HCT116 (cell line): ENCODE data around the gene HERC2. TPM values are rescaled to one million over a fixed set of nuclear protein-coding genes. Genes with fewer than 3 reads are reported as not detected.

Source experiments
- ATAC-seq: fragments of 200-7000 bp; cut with Tn5 transposase; 2 replicates; pipeline ENCODE4 v1.9.1; 2020; ENCODE audit warnings: mild to moderate bottlenecking, moderate library complexity
- BruUV-seq: library from RNA; stranded (reverse); fragments of 400-500 nt; replicated peaks from 2 replicates; lab custom pipeline; 2021; lab: Mats Ljungman, UMichigan
- CTCF ChIA-PET: fragments of 300-600 bp; sonication (Branson Sonifier 250); formaldehyde crosslinking; loops from one replicate; lab custom pipeline; 2021; ENCODE audit warnings: antibody characterized with exemption; lab: Charles Lee
- POLR2A ChIA-PET: fragments of 300-600, 350-600 bp; sonication (Branson Sonifier 250); formaldehyde crosslinking; loops from one replicate; lab custom pipeline; 2021; ENCODE audit warnings: antibody characterized with exemption; lab: Charles Lee
- RAD21 ChIA-PET, 2 experiments: fragments of 300-600 bp; sonication (Branson Sonifier 250); formaldehyde crosslinking; loops; one replicate each; lab custom pipeline; 2023; ENCODE audit warnings: low total read pairs in 2 of 2; ENCODE audit not compliant: uncharacterized antibody in 2 of 2, unreplicated experiment in 2 of 2, low non-redundant PET in 1 of 2; lab: Charles Lee
- DNase-seq: peaks from one replicate; pipeline ENCODE4 v3.0.0-alpha.2; 2010; ENCODE audit warnings: low read depth, low spot score
- H2AFZ ChIP-seq: fragments of 200-600 bp; shearing (Covaris generic), sonication (generic); 2 replicates; pipeline ENCODE4 v1.6.1; 2017; ENCODE audit warnings: low read depth, mixed run types, mixed read lengths, antibody characterized with exemption, low read length; ENCODE audit not compliant: poor library complexity, severe bottlenecking
- H3K27ac ChIP-seq: 2 replicates; pipeline ENCODE4 v1.5.1; 2012; ENCODE audit warnings: low read depth, low read length
- H3K27me3 ChIP-seq: fragments of 200-600 bp; sonication (generic); 2 replicates; pipeline ENCODE4 v1.6.1; 2016; ENCODE audit warnings: mixed run types, low read length, mixed read lengths; ENCODE audit not compliant: insufficient read depth
- H3K36me3 ChIP-seq, 2 experiments: fragments of 200-500 bp in 1 of 2; fragments of 200-600 bp in 1 of 2; sonication (Bioruptor generic) in 1 of 2; sonication (generic) in 1 of 2; 2 replicates each; pipeline versions ENCODE4 v1.5.1 to v1.6.1; 2014 to 2016; ENCODE audit warnings: low read length in 2 of 2, inconsistent platforms in 1 of 2, mixed read lengths in 1 of 2, mixed run types in 1 of 2; ENCODE audit not compliant: insufficient read depth in 2 of 2, control insufficient read depth in 1 of 2
- H3K4me1 ChIP-seq, 2 experiments: fragments of 200-600 bp in 1 of 2; sonication (generic) in 1 of 2; 2 replicates each; pipeline versions ENCODE4 v1.5.1 to v1.6.1; 2012 to 2017; ENCODE audit warnings: low read length in 2 of 2, inconsistent platforms in 1 of 2, mild to moderate bottlenecking in 1 of 2, mixed read lengths in 1 of 2, mixed run types in 1 of 2, moderate library complexity in 1 of 2; ENCODE audit not compliant: insufficient read depth in 2 of 2, control insufficient read depth in 1 of 2
- H3K4me2 ChIP-seq: fragments of 200-600 bp; sonication (generic); 2 replicates; pipeline ENCODE4 v1.6.1; 2017; ENCODE audit warnings: mixed run types, low read length, mixed read lengths
- H3K4me3 ChIP-seq, 2 experiments: fragments of 200-600 bp in 1 of 2; sonication (generic) in 1 of 2; replicated peaks in 1 of 2; 2 replicates each; pipeline ENCODE4 v1.5.1; 2011 to 2016; ENCODE audit warnings: low read length in 2 of 2, control low read depth in 1 of 2, low read depth in 1 of 2, mild to moderate bottlenecking in 1 of 2, mixed read lengths in 1 of 2, mixed run types in 1 of 2
- H3K79me2 ChIP-seq: fragments of 200-600 bp; sonication (generic); 2 replicates; pipeline ENCODE4 v1.6.1; 2017; ENCODE audit warnings: mild to moderate bottlenecking, mixed run types, low read length, moderate library complexity, mixed read lengths; ENCODE audit not compliant: insufficient read depth
- H3K9ac ChIP-seq: fragments of 200-600 bp; sonication (generic); 2 replicates; pipeline ENCODE4 v1.6.1; 2016; ENCODE audit warnings: low read length, mixed read lengths
- H3K9me2 ChIP-seq: fragments of 200-600 bp; sonication (generic), shearing (Covaris generic); 2 replicates; pipeline ENCODE4 v1.6.1; 2017; ENCODE audit warnings: mixed run types, mild to moderate bottlenecking, moderate library complexity; ENCODE audit not compliant: insufficient read depth
- H3K9me3 ChIP-seq, 2 experiments: fragments of 200-500 bp in 1 of 2; fragments of 200-600 bp in 1 of 2; sonication (Bioruptor generic) in 1 of 2; sonication (generic) in 1 of 2; 2 replicates each; pipeline ENCODE4 v1.6.1; 2014 to 2017; ENCODE audit warnings: low read length in 2 of 2, mixed read lengths in 2 of 2, inconsistent platforms in 1 of 2, low read depth in 1 of 2, mild to moderate bottlenecking in 1 of 2, mixed run types in 1 of 2, moderate library complexity in 1 of 2; ENCODE audit not compliant: control insufficient read depth in 1 of 2, insufficient read depth in 1 of 2
- H4K20me1 ChIP-seq: fragments of 200-600 bp; sonication (generic), shearing (Covaris generic); 2 replicates; pipeline ENCODE4 v1.6.1; 2017; ENCODE audit warnings: mixed run types, mild to moderate bottlenecking, moderate library complexity; ENCODE audit not compliant: insufficient read depth
- CEBPB ChIP-seq: IDR thresholded peaks from 2 replicates; pipeline ENCODE4 v1.6.1; 2012; ENCODE audit warnings: low read depth
- EGR1 ChIP-seq: IDR thresholded peaks from 2 replicates; pipeline ENCODE4 v1.6.1; 2012; ENCODE audit warnings: low read depth
- ELF1 ChIP-seq: IDR thresholded peaks from 2 replicates; pipeline ENCODE4 v1.6.1; 2012; ENCODE audit warnings: low read depth, borderline replicate concordance
- EZH2 ChIP-seq: fragments of 200-600 bp; sonication (generic); IDR thresholded peaks from 2 replicates; pipeline ENCODE4 v1.6.1; 2017; ENCODE audit warnings: antibody characterized with exemption, mixed run types
- JUND ChIP-seq: IDR thresholded peaks from 2 replicates; pipeline ENCODE4 v1.6.1; 2012
- MAX ChIP-seq: IDR thresholded peaks from 2 replicates; pipeline ENCODE4 v1.6.1; 2012
- POLR2AphosphoS5 ChIP-seq: IDR thresholded peaks from 2 replicates; pipeline ENCODE4 v1.6.1; 2011; ENCODE audit warnings: mild to moderate bottlenecking, low read depth, low read length, moderate library complexity
- REST ChIP-seq: IDR thresholded peaks from 2 replicates; pipeline ENCODE4 v1.6.1; 2012; ENCODE audit warnings: low read depth
- SIN3A ChIP-seq: IDR thresholded peaks from 2 replicates; pipeline ENCODE4 v1.6.1; 2012; ENCODE audit warnings: low read depth
- SP1 ChIP-seq: IDR thresholded peaks from 2 replicates; pipeline ENCODE4 v1.6.1; 2012; ENCODE audit warnings: low read depth
- ZFX ChIP-seq: fragments of 450-650 bp; IDR thresholded peaks from 2 replicates; pipeline ENCODE4 v1.6.1; 2017
- intact Hi-C: fragments of 100-400 bp; cut with micrococcal nuclease; formaldehyde crosslinking; loops from 2 replicates; pipeline ENCODE4 v1.10.0; 2022
- total RNA-seq: library from RNA; stranded (reverse); gene quantifications from one replicate; pipeline ENCODE4 v1.2.1, GENCODE V29; 2021; ENCODE audit not compliant: unreplicated experiment
- TF ChIP-seq, protein P1 (sequence below): IDR thresholded peaks from 2 replicates; pipeline ENCODE4 v1.6.1; 2011; ENCODE audit warnings: mild to moderate bottlenecking, low read length, moderate library complexity; ENCODE audit not compliant: insufficient replicate concordance; ENCODE audit errors: extremely low read depth

The HERC2 gene
- total RNA-seq, 1 experiment from 2014 or later, result 55.5 TPM

- ChIA-PET POLR2A (no interaction called here), RAD21 (no interaction called here), CTCF (no interaction called here)
- no peaks in the 10 kb centered on the region for H3K4me1 ChIP-seq
- H3K9me2 ChIP-seq, result no peaks in the 10 kb centered on the region
- no peaks in the 10 kb centered on the region for H3K9me3 ChIP-seq
- intact Hi-C loops, result no loop called here
- TF ChIP-seq ZFX (no peak), JUND (no peak), MAX (no peak), SIN3A (no peak), CEBPB (no peak), REST (no peak), ELF1 (no peak), SP1 (no peak), EZH2 (no peak), POLR2AphosphoS5 (no peak), EGR1 (no peak)
- TF ChIP-seq, protein P1, sequence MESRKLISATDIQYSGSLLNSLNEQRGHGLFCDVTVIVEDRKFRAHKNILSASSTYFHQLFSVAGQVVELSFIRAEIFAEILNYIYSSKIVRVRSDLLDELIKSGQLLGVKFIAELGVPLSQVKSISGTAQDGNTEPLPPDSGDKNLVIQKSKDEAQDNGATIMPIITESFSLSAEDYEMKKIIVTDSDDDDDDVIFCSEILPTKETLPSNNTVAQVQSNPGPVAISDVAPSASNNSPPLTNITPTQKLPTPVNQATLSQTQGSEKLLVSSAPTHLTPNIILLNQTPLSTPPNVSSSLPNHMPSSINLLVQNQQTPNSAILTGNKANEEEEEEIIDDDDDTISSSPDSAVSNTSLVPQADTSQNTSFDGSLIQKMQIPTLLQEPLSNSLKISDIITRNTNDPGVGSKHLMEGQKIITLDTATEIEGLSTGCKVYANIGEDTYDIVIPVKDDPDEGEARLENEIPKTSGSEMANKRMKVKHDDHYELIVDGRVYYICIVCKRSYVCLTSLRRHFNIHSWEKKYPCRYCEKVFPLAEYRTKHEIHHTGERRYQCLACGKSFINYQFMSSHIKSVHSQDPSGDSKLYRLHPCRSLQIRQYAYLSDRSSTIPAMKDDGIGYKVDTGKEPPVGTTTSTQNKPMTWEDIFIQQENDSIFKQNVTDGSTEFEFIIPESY, result no peak
- no peak overlapping the region for H3K4me3 ChIP-seq
- ATAC-seq (no peak), DNase-seq (no peak)
- H3K79me2 ChIP-seq, result peaks cover 34% of the 10 kb centered on the region
- H3K36me3 ChIP-seq, result peaks cover 7 to 17% of the 10 kb centered on the region in 2 experiments
- no peak overlapping the region for H3K27ac ChIP-seq
- no TSS peak for BruUV-seq
- no peaks in the 10 kb centered on the region for H4K20me1 ChIP-seq
- H3K4me2 ChIP-seq, result no peak overlapping the region
- H3K9ac ChIP-seq, result no peak overlapping the region
- H3K27me3 ChIP-seq, result no peaks in the 10 kb centered on the region
- H2AFZ ChIP-seq, result no peak overlapping the region
Observed at GRCh38 chr15:28255965-28256364, 66.0 kb downstream of the HERC2 start.
